Endothelial cell of umbilical vein (primary cell): ENCODE data around the gene EDN2. TPM values are rescaled to one million over a fixed set of nuclear protein-coding genes. Genes with fewer than 3 reads are reported as not detected.

Experiments used
- BruUV-seq: library from RNA; stranded (reverse); fragments of 400-500 nt; replicated peaks from 2 replicates; lab custom pipeline; 2021; lab: Mats Ljungman, UMichigan
- CTCF ChIA-PET: fragments of 300-600, 350-600 bp; sonication (Branson Sonifier 250); formaldehyde crosslinking; loops from one replicate; lab custom pipeline; 2021; ENCODE audit warnings: antibody characterized with exemption, inconsistent platforms; lab: Charles Lee
- POLR2A ChIA-PET: fragments of 300-600, 350-600 bp; sonication (Branson Sonifier 250); formaldehyde crosslinking; loops from one replicate; lab custom pipeline; 2021; ENCODE audit warnings: antibody characterized with exemption, inconsistent platforms; lab: Charles Lee
- DNase-seq: peaks from one replicate; pipeline ENCODE4 v3.0.0-alpha.2; 2011; ENCODE audit warnings: low read depth, low spot score
- FAIRE-seq: peaks from 2 replicates; lab custom pipeline; 2011; peaks lifted over from hg19 to GRCh38; lab: Jason Lieb, UNC
- H2AFZ ChIP-seq: 2 replicates; pipeline ENCODE4 v1.6.0; 2012; ENCODE audit warnings: low read depth, low read length, control low read depth, inconsistent platforms
- H3K27ac ChIP-seq: 2 replicates; pipeline ENCODE4 v1.5.1; 2011; ENCODE audit warnings: low read depth, mild to moderate bottlenecking, control low read depth, low read length, moderate library complexity; ENCODE audit not compliant: insufficient read depth
- H3K27me3 ChIP-seq, 2 experiments: 2 replicates each; pipeline versions ENCODE4 v1.6.0 to v1.6.1; 2011; ENCODE audit warnings: low read length in 2 of 2, mixed read lengths in 1 of 2; ENCODE audit not compliant: control insufficient read depth in 2 of 2, insufficient read depth in 2 of 2
- H3K36me3 ChIP-seq, 2 experiments: 2 replicates in 1 of 2; 3 replicates in 1 of 2; pipeline ENCODE4 v1.5.1; 2011; ENCODE audit warnings: low read length in 2 of 2, mild to moderate bottlenecking in 1 of 2, moderate library complexity in 1 of 2; ENCODE audit not compliant: control insufficient read depth in 2 of 2, insufficient read depth in 2 of 2; ENCODE audit errors: extremely low read depth in 1 of 2
- H3K4me1 ChIP-seq: 3 replicates; pipeline ENCODE4 v1.5.1; 2011; ENCODE audit warnings: mild to moderate bottlenecking, low read length; ENCODE audit not compliant: control insufficient read depth, insufficient read depth; ENCODE audit errors: extremely low read depth
- H3K4me2 ChIP-seq: 2 replicates; pipeline ENCODE4 v1.6.1; 2011; ENCODE audit warnings: low read length, control low read depth, mixed read lengths; ENCODE audit not compliant: insufficient read depth
- H3K4me3 ChIP-seq, 3 experiments: fragments of 200-600 bp in 1 of 3; sonication (generic), shearing (Covaris generic) in 1 of 3; replicated peaks in 1 of 3; 2 replicates each; pipeline ENCODE4 v1.5.1; 2011 to 2016; ENCODE audit warnings: control low read depth in 3 of 3, low read length in 3 of 3, mild to moderate bottlenecking in 2 of 3, inconsistent platforms in 1 of 3, low read depth in 1 of 3, moderate library complexity in 1 of 3; ENCODE audit not compliant: insufficient read depth in 1 of 3
- H3K79me2 ChIP-seq: 2 replicates; pipeline ENCODE4 v1.6.0; 2012; ENCODE audit warnings: low read length, inconsistent platforms; ENCODE audit not compliant: control insufficient read depth, insufficient read depth
- H3K9ac ChIP-seq: replicated peaks from 2 replicates; pipeline ENCODE3; 2011; ENCODE audit warnings: low read length, control low read depth; ENCODE audit not compliant: insufficient read depth; ENCODE audit errors: extremely low read depth
- H3K9me1 ChIP-seq: replicated peaks from 3 replicates; pipeline ENCODE4 v1.6.0; 2011; ENCODE audit warnings: mild to moderate bottlenecking, low read length; ENCODE audit not compliant: control insufficient read depth, insufficient read depth; ENCODE audit errors: extremely low read depth
- H3K9me3 ChIP-seq: replicated peaks from 2 replicates; pipeline ENCODE4 v1.5.1; 2012; ENCODE audit warnings: low read length, inconsistent platforms; ENCODE audit not compliant: control insufficient read depth, insufficient read depth
- H4K20me1 ChIP-seq: replicated peaks from 2 replicates; pipeline ENCODE3; 2011; ENCODE audit warnings: mild to moderate bottlenecking, low read length; ENCODE audit not compliant: control insufficient read depth, insufficient read depth; ENCODE audit errors: extremely low read depth
- CTCF ChIP-seq, 2 donors: IDR thresholded peaks; 1 replicate in 1 of 2; 2 replicates in 1 of 2; pipeline ENCODE4 v1.5.1; 2011; ENCODE audit warnings: low read length in 2 of 2, mild to moderate bottlenecking in 2 of 2, moderate library complexity in 2 of 2, control low read depth in 1 of 2, inconsistent platforms in 1 of 2, low read depth in 1 of 2; ENCODE audit not compliant: insufficient read depth in 1 of 2; ENCODE audit errors: extremely low read depth in 1 of 2
- EZH2 ChIP-seq: IDR thresholded peaks from 2 replicates; pipeline ENCODE4 v1.6.1; 2012; ENCODE audit warnings: borderline replicate concordance, low read depth, mild to moderate bottlenecking, moderate library complexity, low read length, inconsistent platforms; ENCODE audit not compliant: severe bottlenecking
- FOS ChIP-seq: IDR thresholded peaks from 2 replicates; pipeline ENCODE4 v1.6.1; 2011; ENCODE audit warnings: mild to moderate bottlenecking, low read length, moderate library complexity, borderline replicate concordance; ENCODE audit not compliant: insufficient read depth
- GATA2 ChIP-seq: IDR thresholded peaks from 2 replicates; pipeline ENCODE4 v1.7.0; 2011; ENCODE audit warnings: low read depth, mild to moderate bottlenecking, moderate library complexity, mixed read lengths, low read length; ENCODE audit not compliant: insufficient read length, insufficient read depth
- JUN ChIP-seq: IDR thresholded peaks from 2 replicates; pipeline ENCODE4 v1.6.1; 2011; ENCODE audit warnings: borderline replicate concordance, low read depth; ENCODE audit not compliant: insufficient read length, insufficient read depth
- MAX ChIP-seq: IDR thresholded peaks from 2 replicates; pipeline ENCODE4 v1.6.1; 2011; ENCODE audit not compliant: insufficient read depth, insufficient read length
- MYC ChIP-seq: IDR thresholded peaks from one replicate; pipeline ENCODE4 v1.6.1; 2011; ENCODE audit warnings: mild to moderate bottlenecking, low read depth, low read length
- POLR2A ChIP-seq: IDR thresholded peaks from 2 replicates; pipeline ENCODE4 v1.6.1; 2012; ENCODE audit warnings: low read depth, mild to moderate bottlenecking, control low read depth, low read length
- POLR2AphosphoS5 ChIP-seq: IDR thresholded peaks from 2 replicates; pipeline ENCODE4 v1.6.1; 2012; ENCODE audit warnings: low read depth, mild to moderate bottlenecking, control low read depth, low read length, moderate library complexity; ENCODE audit not compliant: insufficient read depth
- dilution Hi-C: fragments of 300-500 bp; cut with MboI; formaldehyde crosslinking; loops from one replicate; pipeline ENCODE4 v1.15.0; 2019; ENCODE audit warnings: low sequenced_read_pairs; ENCODE audit not compliant: extremely low pct_ligation_motif_present
- intact Hi-C: fragments of 100-400 bp; cut with micrococcal nuclease; formaldehyde crosslinking; loops from one replicate; pipeline ENCODE4 v1.10.0; 2022
- polyA plus RNA-seq, 4 experiments: library from polyadenylated mRNA; depleted of rRNA in 3 of 4; stranded (reverse) in 3 of 4; unstranded in 1 of 4; fragments of >200 nt; gene quantifications; 2 replicates each; pipeline versions ENCODE4 v1.2.1 to v1.2.3, GENCODE V29; 2011 to 2012; ENCODE audit warnings: missing spikeins in 1 of 4
- total RNA-seq: library from RNA; stranded (reverse); gene quantifications from 2 replicates; pipeline ENCODE4 v1.2.3, GENCODE V29; 2021

Gene EDN2
- total and polyA plus RNA-seq, 2 donors (not counting 3 experiments of a cell fraction or from before 2014, with no cell fraction given): not detected

GRCh38 chr1:41448821-41449220, 35.7 kb downstream of the EDN2 start:
- intact Hi-C loops (no loop called here), dilution Hi-C loops (no loop called here)
- H3K27ac ChIP-seq: no peak overlapping the region
- no peak overlapping the region for H3K9ac ChIP-seq
- no peaks in the 10 kb centered on the region for H3K27me3 ChIP-seq
- H3K4me1 ChIP-seq: no peaks in the 10 kb centered on the region
- BruUV-seq: no TSS peak
- ChIA-PET CTCF (interaction anchor here (1.0 to 1.3 kb wide), 2 partner anchors 16 to 166 kb away, joined by 3 to 4 read pairs; no protein-coding TSS in a partner anchor), POLR2A (no interaction called here)
- no peaks in the 10 kb centered on the region for H3K79me2 ChIP-seq
- H3K4me3 ChIP-seq: no peak overlapping the region
- DNase-seq (no peak), FAIRE-seq (no peak)
- no peak overlapping the region for H2AFZ ChIP-seq
- H3K36me3 ChIP-seq: no peaks in the 10 kb centered on the region
- H4K20me1 ChIP-seq: no peaks in the 10 kb centered on the region
- no peaks in the 10 kb centered on the region for H3K9me3 ChIP-seq
- TF ChIP-seq GATA2 (no peak), POLR2A (no peak), MYC (no peak), FOS (no peak), JUN (no peak), POLR2AphosphoS5 (no peak), MAX (no peak), EZH2 (no peak), CTCF (IDR thresholded peaks at IDR 0.05; ENCODE audit: extremely low read depth in 1 of 2, insufficient read depth in 1 of 2, low read depth in 1 of 2, low read length in 2 of 2) (no peak)
- H3K4me2 ChIP-seq: no peak overlapping the region
- no peaks in the 10 kb centered on the region for H3K9me1 ChIP-seq
